KBM-7 (cell line): ENCODE data around the gene DDX19B.

Source experiments
- DNase-seq: peaks from one replicate; pipeline ENCODE4 v3.0.0-alpha.2; 2015
- in situ Hi-C: fragments of 300-500 bp; cut with MboI; formaldehyde crosslinking; loops from 2 replicates; pipeline ENCODE4 v1.14.3; 2020; ENCODE audit warnings: low sequenced_read_pairs, low pct_unique_long_range_greater_than_20kb, mixed read lengths

Gene DDX19B

GRCh38 chr16:70383421-70383960, 84.5 kb downstream of the DDX19B start:
- no peak for DNase-seq
- in situ Hi-C loops = no loop called here
